UCSD-AML1 (cell line): Measurements from ENCODE around the gene NMT1.

Experiments
- DNase-seq: peaks from one replicate; lab custom pipeline; 2025; ENCODE audit not compliant: unreplicated experiment; lab: John Stamatoyannopoulos, UW

NMT1 gene

GRCh38 chr17:45104029-45104428 lies 42.9 kb downstream of the NMT1 start:
- no peak for DNase-seq

GRCh38 chr17:45104497-45104896 lies 43.4 kb downstream of the NMT1 start:
- no peak for DNase-seq

- DNase-seq, result no peak
Measured at GRCh38 chr17:45104907-45105624, 43.9 kb downstream of the NMT1 start.

GRCh38 chr17:45106096-45106495 lies 45.0 kb downstream of the NMT1 start:
- DNase-seq, result no peak

- DNase-seq, result no peak
Measured at GRCh38 chr17:45106582-45106981, 45.5 kb downstream of the NMT1 start.

- no peak for DNase-seq
Measured at GRCh38 chr17:45107293-45108010, 46.3 kb downstream of the NMT1 start.

GRCh38 chr17:45108051-45108450 lies 46.9 kb downstream of the NMT1 start:
- DNase-seq, result no peak

- DNase-seq, result no peak
Measured at GRCh38 chr17:45108595-45109521, 47.7 kb downstream of the NMT1 start.

GRCh38 chr17:45110676-45111611 lies 49.8 kb downstream of the NMT1 start:
- DNase-seq, result no peak

GRCh38 chr17:45111850-45112249 lies 50.7 kb downstream of the NMT1 start:
- DNase-seq, result no peak

GRCh38 chr17:45112559-45113423 lies 51.7 kb downstream of the NMT1 start:
- no peak for DNase-seq

GRCh38 chr17:45113424-45113754 lies 52.3 kb downstream of the NMT1 start:
- DNase-seq, result no peak

GRCh38 chr17:45114117-45114932 lies 53.2 kb downstream of the NMT1 start:
- DNase-seq, result no peak

GRCh38 chr17:45115015-45115625 lies 54.0 kb downstream of the NMT1 start:
- DNase-seq, result no peak

GRCh38 chr17:45115871-45116270 lies 54.8 kb downstream of the NMT1 start:
- peak; percentile 35 for DNase-seq

- DNase-seq, result no peak
Measured at GRCh38 chr17:45116434-45117016, 55.4 kb downstream of the NMT1 start.

GRCh38 chr17:45117334-45117733 lies 56.2 kb downstream of the NMT1 start:
- DNase-seq, result no peak
